Bronchial epithelial cell (primary cell): ENCODE results near the gene ADCY1. TPM values are rescaled to one million over a fixed set of nuclear protein-coding genes. Genes with fewer than 3 reads are reported as not detected.

Source experiments
- DNase-seq: peaks from one replicate; pipeline ENCODE4 v3.0.0-alpha.2; 2010; ENCODE audit warnings: low read depth
- FAIRE-seq: peaks from 2 replicates; lab custom pipeline; 2011; peaks lifted over from hg19 to GRCh38; lab: Jason Lieb, UNC
- H3K27me3 ChIP-seq: 2 replicates; pipeline ENCODE4 v1.5.1; 2011; ENCODE audit warnings: low read length; ENCODE audit not compliant: control insufficient read depth, insufficient read depth
- H3K36me3 ChIP-seq: 2 replicates; pipeline ENCODE4 v1.5.1; 2011; ENCODE audit warnings: low read length; ENCODE audit not compliant: control insufficient read depth, insufficient read depth
- H3K4me3 ChIP-seq: 2 replicates; pipeline ENCODE4 v1.5.1; 2011; ENCODE audit warnings: mild to moderate bottlenecking, low read depth, low read length, control low read depth
- total RNA-seq: library from RNA; depleted of rRNA; stranded (reverse); fragments of >200 nt; gene quantifications from 2 replicates; pipeline ENCODE4 v1.2.1, GENCODE V29; 2014
- TF ChIP-seq, protein P1 (sequence below): IDR thresholded peaks from 2 replicates; pipeline ENCODE4 v1.5.1; 2011; ENCODE audit warnings: mild to moderate bottlenecking, moderate library complexity, low read length, control low read depth, inconsistent platforms; ENCODE audit not compliant: insufficient read depth, severe bottlenecking

Gene ADCY1
- total RNA-seq, 1 donor from 2014 or later = 0.79 TPM

DNA sequence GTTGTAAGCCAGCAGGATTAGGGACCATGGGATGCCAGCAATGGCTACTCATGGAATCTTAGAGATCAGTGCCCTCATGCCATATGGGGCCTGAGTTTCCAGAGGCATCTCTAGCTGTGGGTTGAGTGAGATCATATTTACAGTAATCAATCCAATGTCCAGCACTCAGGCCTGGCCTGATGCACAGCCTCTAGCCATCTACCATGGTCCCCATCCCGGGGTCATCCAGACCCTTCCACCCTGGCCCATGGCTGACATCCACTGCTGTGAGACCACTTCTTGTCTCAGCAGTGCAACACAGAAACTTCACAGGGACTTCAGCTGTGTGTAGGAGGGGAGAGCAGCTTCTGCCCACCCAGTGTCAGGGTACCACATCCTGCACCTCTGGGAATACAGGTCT, 6.5 kb upstream of the ADCY1 start:
- Histone ChIP-seq H3K36me3 (no peaks in the 10 kb centered on the region), H3K4me3 (no peak overlapping the region), H3K27me3 (peaks cover 1% of the 10 kb centered on the region)
- DNase-seq = no peak
- TF ChIP-seq, protein P1, sequence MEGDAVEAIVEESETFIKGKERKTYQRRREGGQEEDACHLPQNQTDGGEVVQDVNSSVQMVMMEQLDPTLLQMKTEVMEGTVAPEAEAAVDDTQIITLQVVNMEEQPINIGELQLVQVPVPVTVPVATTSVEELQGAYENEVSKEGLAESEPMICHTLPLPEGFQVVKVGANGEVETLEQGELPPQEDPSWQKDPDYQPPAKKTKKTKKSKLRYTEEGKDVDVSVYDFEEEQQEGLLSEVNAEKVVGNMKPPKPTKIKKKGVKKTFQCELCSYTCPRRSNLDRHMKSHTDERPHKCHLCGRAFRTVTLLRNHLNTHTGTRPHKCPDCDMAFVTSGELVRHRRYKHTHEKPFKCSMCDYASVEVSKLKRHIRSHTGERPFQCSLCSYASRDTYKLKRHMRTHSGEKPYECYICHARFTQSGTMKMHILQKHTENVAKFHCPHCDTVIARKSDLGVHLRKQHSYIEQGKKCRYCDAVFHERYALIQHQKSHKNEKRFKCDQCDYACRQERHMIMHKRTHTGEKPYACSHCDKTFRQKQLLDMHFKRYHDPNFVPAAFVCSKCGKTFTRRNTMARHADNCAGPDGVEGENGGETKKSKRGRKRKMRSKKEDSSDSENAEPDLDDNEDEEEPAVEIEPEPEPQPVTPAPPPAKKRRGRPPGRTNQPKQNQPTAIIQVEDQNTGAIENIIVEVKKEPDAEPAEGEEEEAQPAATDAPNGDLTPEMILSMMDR = no peak
- no peak for FAIRE-seq

DNA sequence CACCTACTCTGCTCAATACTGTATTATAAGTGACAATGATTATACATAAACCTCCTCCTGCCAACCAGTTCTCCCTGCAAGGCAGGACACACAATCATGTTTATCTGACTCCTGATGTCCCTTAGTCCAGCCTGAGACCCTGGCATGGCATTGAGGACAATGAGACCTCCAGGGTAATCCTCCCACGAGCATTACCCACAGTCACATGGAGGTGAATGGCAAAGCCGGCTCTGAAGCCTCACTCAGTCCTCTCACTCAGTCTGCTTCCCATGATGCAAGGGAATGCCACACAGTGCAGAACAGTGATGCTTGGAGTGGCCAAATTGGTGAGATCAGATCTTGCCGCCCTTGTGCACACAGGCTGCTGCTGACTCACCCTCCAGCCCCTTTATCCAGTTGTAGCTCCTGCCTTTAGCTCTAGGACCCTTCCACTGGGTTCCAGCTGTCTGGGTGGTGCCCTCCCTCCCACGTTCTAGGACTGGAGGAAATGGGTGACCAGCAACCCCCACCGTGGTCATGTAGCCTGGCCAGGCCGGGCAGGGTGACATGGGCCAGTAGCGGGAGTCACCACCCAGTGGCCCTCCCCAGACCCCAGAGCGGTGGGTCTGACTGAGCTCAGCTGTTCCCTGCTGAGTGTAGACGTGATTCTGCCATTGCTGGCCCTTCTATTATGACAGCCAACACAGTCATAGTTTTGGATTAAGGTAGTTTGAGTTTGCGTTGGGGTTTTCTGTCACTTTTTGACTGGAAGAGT, 5.5 kb upstream of the ADCY1 start:
- no peak for DNase-seq
- Histone ChIP-seq H3K36me3 (no peaks in the 10 kb centered on the region), H3K4me3 (no peak overlapping the region), H3K27me3 (peaks cover 5% of the 10 kb centered on the region)
- no peak for FAIRE-seq
- TF ChIP-seq, protein P1 = no peak

DNA sequence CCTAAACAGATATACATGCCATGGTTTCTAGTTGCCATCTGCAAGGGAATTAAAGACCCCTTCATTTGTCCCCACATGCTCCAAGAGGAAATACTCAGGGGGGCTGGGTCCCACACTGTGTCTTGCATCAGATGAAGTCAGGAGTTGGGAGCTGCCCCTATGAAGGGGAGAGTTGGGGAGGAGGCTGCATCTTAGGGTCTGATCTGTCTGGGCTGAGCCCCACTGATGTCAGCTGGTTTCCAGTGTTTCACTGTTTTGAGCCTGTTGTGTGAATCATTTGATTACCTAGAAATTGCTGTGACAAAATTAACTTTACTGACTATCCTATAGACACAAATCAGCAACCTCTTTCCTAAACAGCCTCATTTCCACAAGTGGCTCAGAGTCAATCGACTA, 4.9 kb upstream of the ADCY1 start:
- no peak for FAIRE-seq
- no peaks in the 10 kb centered on the region for H3K36me3 ChIP-seq
- no peak overlapping the region for H3K4me3 ChIP-seq
- no peak for DNase-seq
- TF ChIP-seq, protein P1 = no peak
- peaks cover 8% of the 10 kb centered on the region for H3K27me3 ChIP-seq

DNA sequence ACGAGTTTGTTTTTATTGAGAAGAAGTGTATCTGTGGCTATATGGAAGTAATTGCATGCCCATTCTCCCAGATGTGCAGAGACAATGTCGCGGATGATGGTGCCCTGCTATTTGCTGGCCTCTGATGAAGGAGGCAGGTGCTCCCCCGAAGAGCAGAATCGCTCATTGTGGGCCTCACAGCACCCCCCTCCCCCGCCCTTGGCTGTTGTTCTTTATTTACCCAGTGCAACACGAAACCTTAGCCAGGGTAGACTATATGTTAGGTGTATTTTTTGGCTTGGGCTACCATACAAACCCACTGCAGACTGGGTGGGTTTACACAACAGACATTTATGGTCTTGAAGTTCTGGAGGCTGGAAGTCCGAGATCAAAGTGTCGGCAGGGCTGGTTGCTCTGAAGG, 3.4 kb upstream of the ADCY1 start:
- no peaks in the 10 kb centered on the region for H3K36me3 ChIP-seq
- H3K27me3 ChIP-seq = peaks cover 20% of the 10 kb centered on the region
- TF ChIP-seq, protein P1 = no peak
- no peak for FAIRE-seq
- H3K4me3 ChIP-seq = no peak overlapping the region
- no peak for DNase-seq

DNA sequence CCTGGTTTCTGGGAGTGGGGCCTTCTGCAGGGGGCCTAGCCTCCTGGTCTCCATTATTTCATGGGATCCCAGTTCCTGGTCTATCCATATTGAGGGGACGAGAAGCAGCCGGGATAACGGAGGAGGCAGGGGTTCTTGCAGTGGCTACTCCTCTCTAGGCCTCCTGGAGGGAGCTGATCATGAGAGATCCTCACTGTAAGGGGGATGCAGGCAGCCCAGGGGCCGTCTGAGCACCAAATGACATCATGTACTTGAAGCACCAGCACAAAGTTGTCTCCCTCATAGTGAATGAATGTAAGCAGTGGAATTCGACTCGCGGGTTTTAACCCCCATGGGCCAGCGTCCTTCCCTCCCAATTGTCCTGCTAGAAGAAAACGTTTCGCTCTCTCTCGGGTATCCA, 964 bp upstream of the ADCY1 start:
- TF ChIP-seq, protein P1 = no peak
- no peaks in the 10 kb centered on the region for H3K36me3 ChIP-seq
- H3K4me3 ChIP-seq = no peak overlapping the region
- peaks cover 42% of the 10 kb centered on the region for H3K27me3 ChIP-seq
- DNase-seq (no peak), FAIRE-seq (no peak)

DNA sequence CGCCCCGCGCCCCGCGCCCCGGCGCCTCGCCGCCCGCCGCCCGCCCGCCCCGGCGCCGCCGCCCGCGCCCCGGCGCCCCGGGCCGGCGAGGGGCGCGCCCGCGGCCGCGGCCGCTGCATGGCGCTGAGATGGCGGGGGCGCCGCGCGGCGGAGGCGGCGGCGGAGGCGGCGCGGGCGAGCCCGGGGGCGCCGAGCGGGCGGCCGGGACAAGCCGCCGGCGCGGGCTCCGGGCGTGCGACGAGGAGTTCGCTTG, 174 bp downstream of the ADCY1 start:
- TF ChIP-seq, protein P1 = no peak
- Histone ChIP-seq H3K27me3 (peaks cover 44% of the 10 kb centered on the region), H3K36me3 (no peaks in the 10 kb centered on the region), H3K4me3 (peak overlapping the region; percentile 34)
- no peak for FAIRE-seq
- no peak for DNase-seq
